ENCODE measurements around the gene RNF44.

- TF ChIP-seq, protein P1, sequence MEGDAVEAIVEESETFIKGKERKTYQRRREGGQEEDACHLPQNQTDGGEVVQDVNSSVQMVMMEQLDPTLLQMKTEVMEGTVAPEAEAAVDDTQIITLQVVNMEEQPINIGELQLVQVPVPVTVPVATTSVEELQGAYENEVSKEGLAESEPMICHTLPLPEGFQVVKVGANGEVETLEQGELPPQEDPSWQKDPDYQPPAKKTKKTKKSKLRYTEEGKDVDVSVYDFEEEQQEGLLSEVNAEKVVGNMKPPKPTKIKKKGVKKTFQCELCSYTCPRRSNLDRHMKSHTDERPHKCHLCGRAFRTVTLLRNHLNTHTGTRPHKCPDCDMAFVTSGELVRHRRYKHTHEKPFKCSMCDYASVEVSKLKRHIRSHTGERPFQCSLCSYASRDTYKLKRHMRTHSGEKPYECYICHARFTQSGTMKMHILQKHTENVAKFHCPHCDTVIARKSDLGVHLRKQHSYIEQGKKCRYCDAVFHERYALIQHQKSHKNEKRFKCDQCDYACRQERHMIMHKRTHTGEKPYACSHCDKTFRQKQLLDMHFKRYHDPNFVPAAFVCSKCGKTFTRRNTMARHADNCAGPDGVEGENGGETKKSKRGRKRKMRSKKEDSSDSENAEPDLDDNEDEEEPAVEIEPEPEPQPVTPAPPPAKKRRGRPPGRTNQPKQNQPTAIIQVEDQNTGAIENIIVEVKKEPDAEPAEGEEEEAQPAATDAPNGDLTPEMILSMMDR (IDR thresholded peaks at IDR 0.05), result no peak
- no peak for TF ChIP-seq POLR2A (IDR thresholded peaks at IDR 0.05)
Measured at GRCh38 chr5:176575066-176575465, 37.9 kb upstream of the RNF44 start.
